Kidney (tissue), 14 donors: ENCODE measurements around the gene SPI1. TPM values are rescaled to one million over a fixed set of nuclear protein-coding genes. Genes with fewer than 3 reads are reported as not detected.
A peak's percentile ranks its signal among the peaks of the same experiment; 100 is the strongest.

Source experiments
- DNase-seq, 5 donors: peaks; one replicate each; pipeline ENCODE4 v3.0.0-alpha.2; 2013 to 2020
- FAIRE-seq: peaks from 2 replicates; lab custom pipeline; 2012; peaks lifted over from hg19 to GRCh38; lab: Jason Lieb, UNC
- H3K27ac ChIP-seq, 2 donors: one replicate each; pipeline ENCODE4 v1.7.0; 2013; ENCODE audit warnings: low read depth in 2 of 2, low read length in 2 of 2, inconsistent platforms in 1 of 2
- H3K27me3 ChIP-seq: one replicate; pipeline ENCODE4 v1.7.1; 2013; ENCODE audit warnings: low read length, inconsistent platforms; ENCODE audit not compliant: control insufficient read depth, insufficient read depth
- H3K36me3 ChIP-seq, 3 donors: one replicate each; pipeline versions ENCODE4 v1.7.0 to v1.7.1; 2013; ENCODE audit warnings: low read length in 3 of 3, control low read depth in 1 of 3, inconsistent platforms in 1 of 3; ENCODE audit not compliant: insufficient read depth in 3 of 3, control insufficient read depth in 2 of 3
- H3K4me1 ChIP-seq, 3 donors: one replicate each; pipeline versions ENCODE4 v1.7.0 to v1.7.1; 2013; ENCODE audit warnings: low read length in 3 of 3, inconsistent platforms in 1 of 3, low read depth in 1 of 3; ENCODE audit not compliant: control insufficient read depth in 2 of 3, insufficient read depth in 2 of 3
- H3K4me3 ChIP-seq, 3 donors: one replicate each; pipeline versions ENCODE4 v1.7.0 to v1.8.1; 2013; ENCODE audit warnings: low read length in 3 of 3, control low read depth in 1 of 3, inconsistent platforms in 1 of 3
- H3K9ac ChIP-seq, 3 donors: one replicate each; pipeline versions ENCODE4 v1.7.0 to v1.7.1; 2013; ENCODE audit warnings: low read length in 3 of 3, control low read depth in 1 of 3, inconsistent platforms in 1 of 3
- H3K9me3 ChIP-seq, 3 donors: one replicate each; pipeline versions ENCODE4 v1.7.0 to v1.7.1; 2013; ENCODE audit warnings: low read length in 3 of 3, control low read depth in 1 of 3, inconsistent platforms in 1 of 3; ENCODE audit not compliant: control insufficient read depth in 2 of 3, insufficient read depth in 1 of 3
- intact Hi-C: fragments of 100-400 bp; cut with DNase I; formaldehyde crosslinking; loops from one replicate; pipeline ENCODE4 v1.11.1; 2022
- polyA plus RNA-seq: library from polyadenylated mRNA; stranded (reverse); fragments of 350-450 nt; fragmentation: Illumina TruSeq; extraction: RNeasy Lipid Tissue Mini Kit (QIAGEN cat#74804); gene quantifications from one replicate; pipeline ENCODE4 v1.2.3, GENCODE V29; 2014; ENCODE audit warnings: low read depth, low replicate concordance; ENCODE audit not compliant: insufficient read depth
- total RNA-seq: library from RNA; stranded (reverse); fragmentation: NEBNext Ultra II Directional; extraction: Animal tissue kit (Norgen Biotek cat#: 25700); gene quantifications from one replicate; pipeline ENCODE4 v1.2.1, GENCODE V29; 2021
- TF ChIP-seq, protein P1 (sequence below): IDR thresholded peaks from 3 replicates; pipeline ENCODE4 v1.5.1; 2012; ENCODE audit warnings: mild to moderate bottlenecking, moderate library complexity, borderline replicate concordance; ENCODE audit not compliant: insufficient read depth; ENCODE audit errors: extremely low read depth
- donor health status: control.
- donor health status: control.
- donor health status: control.
- donor health status: control.
- donor health status: control.
- donor health status: DM: yes; HTN: yes; CAD: no.
- donor health status: Normal renal cell carcinoma (clear cell type).

The SPI1 gene
- total and polyA plus RNA-seq, 2 donors from 2014 or later = 7.3 to 39.8 TPM

DNA sequence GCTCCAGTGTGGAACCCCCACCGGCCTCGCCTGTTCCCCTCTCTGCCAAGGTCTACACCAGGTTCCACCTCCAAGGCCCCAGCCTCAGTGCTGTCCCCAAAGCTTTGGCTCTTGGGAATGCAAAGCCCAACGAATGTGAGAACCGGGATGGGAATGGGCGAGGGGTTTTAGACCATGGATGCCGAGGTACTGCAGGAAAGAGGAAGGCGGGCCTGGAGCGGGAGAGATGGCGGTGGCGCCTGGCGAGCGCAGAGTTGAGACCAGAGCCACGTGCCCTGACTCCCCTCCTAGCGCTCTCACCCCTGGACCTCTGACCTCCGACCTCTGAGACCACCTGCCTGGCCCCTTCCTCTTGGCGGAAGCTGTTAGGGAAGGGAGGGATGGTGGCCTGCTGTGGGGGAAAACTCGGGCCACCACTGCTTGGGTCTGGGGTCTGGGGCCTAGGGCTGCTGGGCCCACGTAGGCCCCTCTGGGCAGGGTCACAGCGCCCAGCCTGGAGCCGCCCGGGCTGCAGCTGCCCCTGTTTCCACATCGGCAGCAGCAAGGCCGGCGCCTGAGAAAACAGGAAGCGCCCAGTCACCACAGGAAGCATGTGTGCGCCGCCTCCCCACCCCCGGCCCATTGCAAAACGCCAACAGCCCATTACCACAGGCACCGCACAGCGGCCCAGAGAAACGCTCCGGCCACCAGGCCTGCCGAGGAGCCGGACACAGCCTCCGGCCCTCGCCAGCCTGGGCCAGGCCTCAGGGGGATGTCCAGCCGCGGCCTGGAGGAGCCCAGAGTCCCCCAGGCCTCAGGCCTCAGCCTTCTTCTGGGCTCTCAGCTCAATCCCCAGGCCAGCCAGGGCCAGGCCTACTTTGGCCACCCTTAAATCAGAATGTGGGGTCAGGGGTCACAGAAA, 16.2 kb upstream of the SPI1 start:
- Histone ChIP-seq H3K4me3 (no peak overlapping the region), H3K9me3 (no peaks in the 10 kb centered on the region), H3K9ac (peak overlapping the region in 1 of 3 donors; percentile 19), H3K4me1 (peaks cover 0 to 3% (median 0%) of the 10 kb centered on the region in 3 donors), H3K27me3 (no peaks in the 10 kb centered on the region), H3K27ac (peak overlapping the region; percentile 76 to 84), H3K36me3 (no peaks in the 10 kb centered on the region)
- intact Hi-C loops = no loop called here
- TF ChIP-seq, protein P1, sequence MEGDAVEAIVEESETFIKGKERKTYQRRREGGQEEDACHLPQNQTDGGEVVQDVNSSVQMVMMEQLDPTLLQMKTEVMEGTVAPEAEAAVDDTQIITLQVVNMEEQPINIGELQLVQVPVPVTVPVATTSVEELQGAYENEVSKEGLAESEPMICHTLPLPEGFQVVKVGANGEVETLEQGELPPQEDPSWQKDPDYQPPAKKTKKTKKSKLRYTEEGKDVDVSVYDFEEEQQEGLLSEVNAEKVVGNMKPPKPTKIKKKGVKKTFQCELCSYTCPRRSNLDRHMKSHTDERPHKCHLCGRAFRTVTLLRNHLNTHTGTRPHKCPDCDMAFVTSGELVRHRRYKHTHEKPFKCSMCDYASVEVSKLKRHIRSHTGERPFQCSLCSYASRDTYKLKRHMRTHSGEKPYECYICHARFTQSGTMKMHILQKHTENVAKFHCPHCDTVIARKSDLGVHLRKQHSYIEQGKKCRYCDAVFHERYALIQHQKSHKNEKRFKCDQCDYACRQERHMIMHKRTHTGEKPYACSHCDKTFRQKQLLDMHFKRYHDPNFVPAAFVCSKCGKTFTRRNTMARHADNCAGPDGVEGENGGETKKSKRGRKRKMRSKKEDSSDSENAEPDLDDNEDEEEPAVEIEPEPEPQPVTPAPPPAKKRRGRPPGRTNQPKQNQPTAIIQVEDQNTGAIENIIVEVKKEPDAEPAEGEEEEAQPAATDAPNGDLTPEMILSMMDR = no peak
- DNase-seq = peak in 1 of 5 donors; percentile 84
- no peak for FAIRE-seq

DNA sequence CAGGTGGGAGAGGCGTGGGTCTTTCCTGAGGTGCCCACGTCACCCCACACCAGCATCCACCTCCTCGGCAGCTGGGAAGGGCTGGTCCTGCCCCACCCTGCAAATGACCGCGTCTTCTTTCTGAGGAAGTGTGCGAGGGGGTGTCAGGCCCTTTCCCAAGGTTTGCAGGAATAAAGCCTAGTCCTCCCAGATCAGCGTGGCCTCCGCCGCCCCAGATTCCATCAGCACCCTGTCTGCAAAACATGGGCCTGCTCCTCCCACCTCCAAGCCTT, 15.6 kb upstream of the SPI1 start:
- no peaks in the 10 kb centered on the region for H3K9me3 ChIP-seq
- H3K4me1 ChIP-seq = peaks cover 0 to 3% (median 0%) of the 10 kb centered on the region in 3 donors
- TF ChIP-seq, protein P1 = no peak
- H3K27me3 ChIP-seq = no peaks in the 10 kb centered on the region
- peak overlapping the region; percentile 67 to 69 for H3K27ac ChIP-seq
- FAIRE-seq = no peak
- no peak overlapping the region for H3K9ac ChIP-seq
- no peaks in the 10 kb centered on the region for H3K36me3 ChIP-seq
- peak in 1 of 5 donors; percentile 73 for DNase-seq
- no peak overlapping the region for H3K4me3 ChIP-seq
- intact Hi-C loops = no loop called here

DNA sequence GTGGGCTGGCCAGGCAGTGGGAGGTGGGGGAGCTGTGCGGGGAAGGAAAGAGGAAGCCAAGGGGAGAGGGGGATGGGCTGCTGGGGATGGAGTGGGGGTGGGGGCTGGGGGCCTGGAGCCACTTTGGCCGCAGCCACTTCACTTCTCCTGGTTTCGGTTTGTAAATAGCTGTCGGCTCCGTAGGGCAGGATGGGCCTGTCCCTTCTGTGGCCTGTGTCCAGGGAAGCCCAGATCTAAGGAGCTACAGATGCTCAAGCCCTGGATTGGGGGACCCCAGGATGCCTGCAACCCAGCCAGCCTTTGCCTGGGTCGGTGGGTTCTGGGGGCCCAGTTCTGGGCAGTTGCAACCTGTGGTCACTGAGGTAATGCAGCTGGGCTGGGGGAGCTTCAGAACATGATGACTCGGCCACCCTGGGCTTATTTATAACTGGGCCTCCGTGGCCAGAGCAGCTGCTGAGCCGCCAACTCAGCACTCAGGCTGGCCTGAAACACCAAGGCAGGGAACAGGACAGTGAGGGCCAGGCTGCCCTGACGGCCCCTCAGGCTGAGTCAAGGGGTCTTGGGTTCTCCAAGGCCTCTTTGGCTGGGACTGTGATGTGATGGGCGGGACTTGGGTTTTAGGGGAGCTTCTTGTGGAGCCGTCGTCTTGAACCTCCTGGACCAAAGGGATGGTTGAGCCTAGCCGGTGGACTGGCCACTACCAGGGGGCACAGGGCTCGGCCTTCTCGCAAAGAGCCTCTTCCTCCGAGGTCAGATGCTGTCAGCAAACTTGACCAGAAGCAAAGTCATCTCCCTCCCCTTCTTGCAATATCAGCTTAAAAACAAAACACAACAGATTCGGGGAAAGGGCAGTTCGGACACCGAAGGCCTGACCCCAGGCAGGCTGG, 15.1 kb upstream of the SPI1 start:
- FAIRE-seq = no peak
- intact Hi-C loops = no loop called here
- TF ChIP-seq, protein P1 = no peak
- Histone ChIP-seq H3K4me3 (no peak overlapping the region), H3K4me1 (peaks cover 0 to 3% (median 0%) of the 10 kb centered on the region in 3 donors), H3K9ac (no peak overlapping the region), H3K9me3 (no peaks in the 10 kb centered on the region), H3K36me3 (no peaks in the 10 kb centered on the region), H3K27ac (peak overlapping the region; percentile 22 to 69), H3K27me3 (no peaks in the 10 kb centered on the region)
- DNase-seq = peak in 1 of 5 donors; percentile 63
